Testis (tissue), 2 donors: ENCODE results near the gene ITPKB.

Experiments used
- CTCF ChIP-seq, 3 experiments: fragments of 450-650 bp in 2 of 3; fragments of 200-600 bp in 1 of 3; sonication (generic) in 1 of 3; IDR thresholded peaks; one replicate each; pipeline ENCODE4 v1.5.1; 2016 to 2019; ENCODE audit warnings: antibody characterized with exemption in 3 of 3, mild to moderate bottlenecking in 2 of 3, moderate library complexity in 1 of 3
- POLR2A ChIP-seq: fragments of 450-650 bp; IDR thresholded peaks from one replicate; pipeline ENCODE4 v1.6.1; 2017; ENCODE audit warnings: antibody characterized with exemption, mild to moderate bottlenecking, moderate library complexity

- TF ChIP-seq CTCF (IDR thresholded peaks at IDR 0.05) (no peak), POLR2A (no peak)
These were observed 142.4 kb downstream of the ITPKB start for GRCh38 chr1:226596531-226597165.
